Stimulated activated CD8-positive, alpha-beta memory T cell treated with anti-CD3 and anti-CD28 coated beads, Interleukin-4, amount 100 ng/mL, for 4 hours (primary cell): ENCODE results near the gene CD4.
"Not testable (repeated sequence)": the region's sequence is repeated elsewhere in the genome, so short reads cannot be mapped to it uniquely, and the experiment has no call there.

Source experiments
- DNase-seq, 2 donors: peaks; one replicate each; pipeline ENCODE4 v3.0.0-alpha.2; 2020; ENCODE audit warnings: low read depth in 2 of 2, low spot score in 1 of 2

CD4 gene

DNA sequence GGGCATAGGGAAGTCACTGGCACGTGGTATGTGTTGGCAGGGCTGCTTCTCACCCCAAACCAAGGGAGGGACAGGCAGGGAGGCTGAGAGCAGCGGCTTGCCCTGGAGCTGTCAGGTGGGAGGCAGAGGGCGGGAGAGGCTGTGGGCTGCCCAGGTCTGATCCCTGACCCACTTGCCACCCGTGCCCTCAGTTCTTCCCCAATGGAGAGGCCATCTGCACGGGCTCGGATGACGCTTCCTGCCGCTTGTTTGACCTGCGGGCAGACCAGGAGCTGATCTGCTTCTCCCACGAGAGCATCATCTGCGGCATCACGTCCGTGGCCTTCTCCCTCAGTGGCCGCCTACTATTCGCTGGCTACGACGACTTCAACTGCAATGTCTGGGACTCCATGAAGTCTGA lies 56.1 kb downstream of the CD4 start:
- no peak for DNase-seq

DNA sequence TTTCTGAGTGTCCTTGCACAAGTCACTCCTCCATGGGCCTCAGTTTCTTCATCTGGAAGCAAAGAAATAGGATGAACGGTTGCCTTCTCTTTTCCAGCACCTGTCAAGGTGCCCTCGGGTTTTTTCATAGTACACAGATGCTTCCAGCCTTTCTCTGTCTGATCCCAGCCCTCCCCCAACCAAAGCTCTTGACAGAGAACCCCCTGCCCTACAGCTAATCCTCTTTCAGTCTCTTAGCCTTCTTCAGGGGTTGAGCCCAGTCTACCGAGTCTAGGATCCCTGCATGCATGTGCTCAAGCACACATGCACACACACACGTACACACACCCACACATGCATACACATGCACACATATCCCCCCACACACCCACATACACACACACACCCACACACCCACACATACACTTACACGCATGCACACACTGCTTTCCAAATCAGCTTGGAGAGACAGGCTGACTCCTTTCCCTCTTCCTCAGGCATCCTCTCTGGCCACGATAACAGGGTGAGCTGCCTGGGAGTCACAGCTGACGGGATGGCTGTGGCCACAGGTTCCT lies 57.1 kb downstream of the CD4 start:
- DNase-seq: no peak

DNA sequence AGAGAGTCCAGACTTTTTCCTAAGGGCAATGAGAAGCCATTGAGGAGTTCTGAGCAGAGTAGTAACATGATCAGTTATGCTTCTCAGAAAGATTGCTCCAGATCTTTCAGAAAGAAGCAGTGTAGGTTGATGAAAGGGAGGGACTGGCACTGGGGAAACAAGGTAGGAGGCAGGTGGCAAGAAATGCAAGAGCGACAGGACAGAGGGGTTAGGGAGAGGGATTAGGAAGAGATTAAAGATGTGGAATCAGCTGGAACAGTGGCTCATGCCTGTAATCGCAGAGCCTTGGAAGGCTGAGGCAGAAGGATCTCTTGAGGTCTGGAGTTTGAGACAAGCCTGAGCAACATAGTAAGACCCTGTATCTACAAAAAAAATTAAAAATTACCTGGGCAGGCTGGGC lies 58.3 kb downstream of the CD4 start:
- DNase-seq: no peak

DNA sequence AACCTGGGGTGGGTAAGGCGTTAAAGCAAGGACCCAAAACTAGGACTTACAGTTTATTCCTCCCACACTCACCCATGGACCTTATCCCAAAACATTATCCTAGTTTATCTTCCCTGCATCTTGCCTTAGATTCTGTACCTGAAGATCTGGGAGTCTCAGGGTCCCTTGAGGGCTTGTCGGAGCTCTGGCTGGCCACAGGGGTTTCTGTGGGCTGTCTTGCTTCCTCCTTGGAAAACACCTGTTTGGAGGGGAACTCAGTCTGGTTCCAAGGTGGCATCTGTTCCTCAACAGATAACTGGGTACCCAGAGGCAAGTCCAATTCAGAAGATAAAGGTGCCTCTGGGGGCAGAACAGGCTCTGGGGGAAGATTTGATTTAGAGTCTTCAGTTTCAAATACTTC lies 60.1 kb downstream of the CD4 start:
- DNase-seq: no peak

DNA sequence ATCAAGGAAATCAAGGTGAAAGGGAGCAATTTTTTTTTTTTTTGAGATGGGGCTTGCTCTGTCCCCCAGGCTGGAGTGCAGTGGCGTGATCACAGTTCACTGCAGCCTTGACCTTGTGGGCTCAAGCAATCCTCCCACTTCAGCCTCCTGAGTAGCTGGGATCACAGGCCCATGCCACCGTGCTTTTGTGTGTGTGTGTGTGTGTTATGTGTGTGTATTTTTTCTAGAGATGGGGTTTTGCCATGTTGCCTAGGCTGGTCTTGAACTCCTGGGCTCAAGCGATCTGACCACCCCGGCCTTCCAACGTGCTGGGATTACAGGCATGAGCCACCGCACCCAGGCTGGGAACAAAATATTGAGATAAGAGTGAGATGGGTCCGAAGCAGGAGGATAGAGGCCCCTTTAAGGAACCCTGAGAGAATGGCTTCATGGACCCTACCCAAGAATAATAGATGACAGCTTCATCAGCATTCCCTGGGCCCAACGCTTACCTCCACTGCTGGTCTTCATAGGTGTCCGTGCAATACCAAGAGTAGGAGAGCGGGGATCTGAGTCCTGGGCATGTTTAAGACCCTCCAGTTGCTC lies 60.7 kb downstream of the CD4 start:
- DNase-seq: no peak

DNA sequence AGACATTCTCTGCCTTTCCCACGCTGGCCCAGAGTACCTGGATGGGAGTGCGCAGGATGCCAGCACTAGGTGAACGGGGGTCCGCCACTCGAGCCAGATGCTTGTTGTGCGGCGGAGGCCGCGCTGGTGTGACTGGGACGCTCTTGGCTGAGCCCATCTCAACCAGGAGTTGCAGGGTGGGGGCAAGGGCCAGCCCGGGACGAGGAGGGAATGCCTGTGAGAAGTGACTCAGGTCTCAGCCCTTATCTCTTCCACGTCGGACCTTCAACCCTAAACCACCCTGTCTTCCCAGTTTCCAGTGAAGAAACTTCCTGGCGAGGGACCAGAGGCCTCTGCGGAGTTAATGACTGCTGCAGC lies 61.4 kb downstream of the CD4 start:
- no peak for DNase-seq

DNA sequence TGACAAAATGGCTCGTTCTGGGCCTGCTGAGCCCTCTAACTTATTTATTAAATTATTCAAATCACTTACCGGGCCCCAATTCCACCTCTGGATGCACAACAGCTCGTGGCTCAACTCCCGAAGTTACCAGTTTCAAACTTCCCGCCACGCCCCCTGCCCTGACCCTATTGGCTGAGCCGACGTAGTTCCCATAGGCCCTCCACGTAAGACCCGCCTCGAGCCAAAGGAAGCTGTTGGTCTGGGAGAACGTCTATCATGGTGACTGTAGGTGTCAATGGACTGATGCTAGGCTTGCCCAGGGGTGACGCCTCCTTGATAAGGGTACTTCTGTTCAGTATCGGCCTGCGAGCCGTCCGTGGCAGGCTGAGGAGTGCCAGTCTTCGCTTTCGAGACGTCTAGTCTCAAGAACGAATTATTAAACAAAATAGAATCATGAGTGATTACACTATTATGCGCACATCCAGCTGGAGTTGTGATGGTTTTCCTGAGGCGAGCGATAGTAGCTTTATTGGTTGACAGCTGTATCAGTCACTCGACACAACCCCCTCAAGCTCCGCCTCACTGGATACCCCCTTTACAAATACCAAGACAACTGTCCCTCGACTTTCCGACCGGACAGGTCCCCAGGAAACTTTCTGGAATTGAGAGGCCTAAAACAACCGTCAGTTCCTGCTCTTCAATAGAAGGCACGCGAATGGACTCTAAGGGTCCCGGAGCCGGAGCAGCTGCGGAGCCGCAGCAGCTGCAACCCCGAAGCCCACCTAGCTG lies 62.0 kb downstream of the CD4 start, which contains the start of gene CDCA3:
CDCA3 (minus strand) TSS at position 134 of the 768 bp plus-strand sequence. CDS start 334 bp downstream, outside the sequence.
- DNase-seq: peak; percentile 83 to 87

DNA sequence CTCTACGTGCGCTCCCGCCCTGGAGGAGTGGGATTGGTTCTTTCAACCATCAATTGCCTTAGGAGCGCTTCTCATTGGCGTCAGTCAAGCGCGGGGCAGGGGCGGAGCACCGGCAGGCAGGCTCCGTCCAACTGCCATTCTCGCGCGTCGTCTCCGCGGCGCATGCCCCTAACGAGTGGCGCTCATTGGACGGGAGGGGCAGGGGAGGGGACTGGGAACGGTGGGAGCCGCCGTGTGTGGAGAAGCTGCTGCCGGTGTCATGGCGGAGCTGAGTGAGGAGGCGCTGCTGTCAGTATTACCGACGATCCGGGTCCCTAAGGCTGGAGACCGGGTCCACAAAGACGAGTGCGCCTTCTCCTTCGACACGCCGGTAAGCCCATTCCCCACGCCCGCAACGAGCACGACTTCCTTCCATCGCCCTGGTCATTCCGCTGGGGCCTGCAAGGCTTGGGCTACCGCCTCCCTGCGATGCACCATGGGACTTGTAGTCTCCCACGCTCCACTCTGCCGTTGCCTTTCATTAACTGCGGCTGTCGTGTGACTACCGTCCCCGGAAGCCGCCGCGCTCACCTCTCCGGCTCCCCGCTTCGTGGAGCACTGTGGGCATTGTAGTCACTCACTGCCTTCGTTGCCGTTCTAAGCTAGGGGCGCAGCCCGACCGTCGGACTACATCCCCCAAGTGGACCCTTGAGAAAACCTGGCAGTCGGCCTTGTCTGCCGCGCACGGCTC lies 62.8 kb downstream of the CD4 start, which contains the start of gene USP5:
USP5 (plus strand) TSS at position 230 of the 730 bp plus-strand sequence; CDS start at position 260, 30 bp downstream.
- peak; percentile 92 to 98 for DNase-seq

DNA sequence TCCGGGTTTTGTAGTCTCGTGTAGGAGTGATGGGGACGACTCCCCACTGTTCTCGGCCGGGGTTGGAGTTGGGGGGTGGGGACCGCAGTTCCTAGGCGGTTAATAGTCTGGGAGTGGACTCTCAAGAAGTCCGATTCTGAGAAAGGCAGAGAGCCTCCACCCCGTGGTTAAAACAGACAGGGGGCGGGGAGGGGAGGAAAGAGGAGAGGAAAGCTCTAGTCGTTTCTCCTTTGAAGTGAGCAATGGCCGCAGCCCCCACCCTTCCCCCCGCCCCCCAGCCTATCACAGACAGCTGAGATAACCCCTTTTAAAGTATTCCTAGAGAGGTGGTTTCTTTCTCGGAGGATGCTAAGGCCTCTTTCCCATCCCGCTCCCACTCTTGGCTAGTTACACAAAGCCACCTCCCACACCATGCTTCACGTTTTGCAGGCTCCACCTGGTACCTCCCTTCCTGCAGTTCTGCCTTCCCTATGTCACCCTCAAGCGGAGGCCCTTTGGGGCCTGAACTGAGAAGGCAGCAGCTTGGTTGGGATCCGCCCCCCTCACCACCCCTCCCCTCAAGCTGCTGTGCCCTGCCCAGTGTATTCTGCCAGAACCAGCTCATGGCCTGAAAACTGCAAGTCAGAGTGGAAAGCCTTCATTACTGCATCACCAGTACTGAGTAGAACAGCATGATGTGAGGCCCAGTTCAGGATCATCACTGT lies 63.5 kb downstream of the CD4 start:
- no peak for DNase-seq

DNA sequence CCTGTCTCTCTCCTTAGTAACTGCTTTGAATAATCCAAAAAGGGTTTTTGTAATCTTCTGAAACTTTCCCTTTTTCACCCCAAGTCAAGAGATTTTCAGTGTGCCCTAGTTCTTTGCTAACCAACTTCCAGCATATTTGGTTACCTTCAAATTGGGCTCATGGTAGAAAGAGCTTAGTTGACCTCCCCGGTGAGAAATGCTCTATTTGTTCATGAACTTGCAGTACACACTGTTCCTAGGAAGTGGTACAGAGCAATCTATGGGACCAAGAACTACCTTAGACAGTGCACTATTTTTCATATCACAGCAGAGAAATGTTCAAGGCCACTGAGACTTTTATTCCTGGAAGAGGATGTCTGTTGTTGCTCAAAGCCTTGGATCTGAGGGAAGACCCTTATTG lies 64.3 kb downstream of the CD4 start:
- DNase-seq: no peak

DNA sequence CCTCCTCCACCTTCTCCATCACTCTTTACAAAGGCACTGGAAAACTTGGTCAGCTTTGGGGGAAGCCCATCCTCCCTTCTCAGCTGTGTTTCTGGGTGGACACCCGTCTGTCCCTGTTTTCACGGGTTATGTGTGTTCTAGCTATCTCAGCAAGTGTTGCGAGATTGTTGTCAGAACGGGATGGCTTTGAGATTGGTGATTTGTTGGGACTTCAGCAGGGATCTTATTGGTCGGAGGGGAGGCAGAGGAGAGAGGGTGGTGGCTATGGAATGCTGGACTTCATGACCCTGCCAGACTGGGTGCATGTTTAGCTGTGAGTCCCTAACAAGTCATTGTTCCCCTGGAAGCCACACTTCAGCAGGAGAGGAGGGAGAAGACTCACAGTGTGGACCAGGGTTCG lies 64.7 kb downstream of the CD4 start:
- DNase-seq: no peak

DNA sequence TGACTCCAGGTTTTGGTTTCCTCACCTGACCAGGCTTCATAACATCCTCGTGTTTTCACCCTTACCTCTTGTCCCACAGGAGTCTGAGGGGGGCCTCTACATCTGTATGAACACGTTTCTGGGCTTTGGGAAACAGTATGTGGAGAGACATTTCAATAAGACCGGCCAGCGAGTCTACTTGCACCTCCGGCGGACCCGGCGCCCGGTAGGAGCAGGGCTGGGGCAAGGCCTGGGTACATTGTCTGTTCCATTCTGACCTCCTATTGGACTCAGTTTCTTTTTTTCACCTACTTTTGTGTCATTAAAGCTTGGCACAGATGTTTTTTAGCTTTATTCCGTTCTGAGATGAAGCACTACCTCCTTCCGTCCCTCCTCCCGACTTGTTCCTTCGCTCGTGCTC lies 66.0 kb downstream of the CD4 start:
- DNase-seq: no peak

DNA sequence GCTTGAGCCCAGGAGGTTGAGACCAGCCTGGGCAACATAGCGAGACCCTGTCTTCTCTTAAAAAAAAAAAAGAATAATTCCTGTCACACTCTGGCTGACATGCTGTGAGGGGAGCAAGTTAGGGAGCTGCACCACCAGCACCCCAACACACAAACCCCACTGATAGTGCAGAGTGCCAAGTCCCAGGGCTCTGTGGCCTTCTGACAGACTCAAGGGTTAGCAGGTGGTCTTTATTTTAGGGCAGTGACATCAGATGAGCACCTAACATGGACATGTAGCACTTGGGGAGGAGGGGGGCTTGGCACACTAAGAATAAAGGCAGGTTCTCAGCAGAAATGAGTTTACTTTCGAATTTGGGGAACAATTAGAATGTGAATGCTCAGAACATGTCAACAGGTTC lies 69.5 kb downstream of the CD4 start:
- DNase-seq: no peak

DNA sequence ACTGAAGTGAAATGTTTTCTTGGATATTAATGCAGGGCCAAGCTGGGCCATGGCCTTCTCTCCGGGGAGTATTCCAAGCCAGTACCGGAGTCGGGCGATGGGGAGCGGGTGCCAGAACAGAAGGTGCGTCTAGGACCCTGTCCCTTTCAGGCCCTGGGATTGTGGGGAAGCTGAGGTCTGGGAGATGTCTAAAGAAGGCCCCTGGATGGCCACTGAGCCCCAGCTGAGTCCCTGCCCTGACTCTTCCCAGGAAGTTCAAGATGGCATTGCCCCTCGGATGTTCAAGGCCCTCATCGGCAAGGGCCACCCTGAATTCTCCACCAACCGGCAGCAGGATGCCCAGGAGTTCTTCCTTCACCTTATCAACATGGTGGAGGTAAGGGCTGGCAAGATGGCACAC lies 70.8 kb downstream of the CD4 start:
- no peak for DNase-seq

DNA sequence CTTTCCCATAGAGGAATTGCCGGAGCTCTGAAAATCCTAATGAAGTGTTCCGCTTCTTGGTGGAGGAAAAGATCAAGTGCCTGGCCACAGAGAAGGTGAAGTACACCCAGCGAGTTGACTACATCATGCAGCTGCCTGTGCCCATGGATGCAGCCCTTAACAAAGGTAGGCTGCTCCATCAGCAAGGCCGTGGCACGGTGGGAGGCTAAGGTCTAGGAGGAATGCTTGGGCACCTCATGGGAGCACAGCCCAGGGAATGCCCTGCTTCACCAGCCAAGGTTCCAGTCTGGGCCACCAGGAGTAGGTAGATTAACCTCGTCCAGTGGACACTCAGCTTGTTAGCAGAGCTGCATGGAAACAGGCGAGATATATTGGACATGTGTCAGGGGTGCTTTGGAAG lies 71.6 kb downstream of the CD4 start:
- DNase-seq: no peak

DNA sequence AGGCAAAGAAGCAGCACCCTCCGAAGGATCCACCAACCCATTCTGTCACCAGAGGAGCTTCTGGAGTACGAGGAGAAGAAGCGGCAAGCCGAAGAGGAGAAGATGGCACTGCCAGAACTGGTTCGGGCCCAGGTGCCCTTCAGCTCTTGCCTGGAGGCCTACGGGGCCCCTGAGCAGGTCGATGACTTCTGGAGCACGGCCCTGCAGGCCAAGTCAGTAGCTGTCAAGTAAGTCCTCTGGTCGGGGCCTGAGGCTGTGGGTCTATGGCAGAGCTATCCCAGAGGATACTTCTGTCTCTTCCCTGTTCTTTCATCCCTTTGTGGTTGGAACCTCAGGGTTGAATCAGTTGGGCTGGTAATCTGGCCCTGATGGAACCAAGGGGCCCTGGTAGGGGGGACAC lies 72.1 kb downstream of the CD4 start:
- no peak for DNase-seq

DNA sequence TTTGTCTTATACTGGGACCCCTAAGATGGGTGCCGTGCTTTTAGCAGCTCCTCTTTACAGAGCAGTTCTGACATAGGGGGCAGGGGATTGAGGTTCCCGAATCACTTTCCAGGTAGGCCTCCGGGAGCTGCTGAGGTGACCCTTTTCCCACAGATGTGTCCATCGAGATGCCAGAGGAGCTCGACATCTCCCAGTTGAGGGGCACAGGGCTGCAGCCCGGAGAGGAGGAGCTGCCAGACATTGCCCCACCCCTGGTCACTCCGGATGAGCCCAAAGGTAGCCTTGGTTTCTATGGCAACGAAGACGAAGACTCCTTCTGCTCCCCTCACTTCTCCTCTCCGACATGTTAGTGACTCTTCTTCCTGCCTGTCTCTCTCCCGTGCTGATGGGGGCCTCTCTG lies 73.7 kb downstream of the CD4 start:
- no peak for DNase-seq

DNA sequence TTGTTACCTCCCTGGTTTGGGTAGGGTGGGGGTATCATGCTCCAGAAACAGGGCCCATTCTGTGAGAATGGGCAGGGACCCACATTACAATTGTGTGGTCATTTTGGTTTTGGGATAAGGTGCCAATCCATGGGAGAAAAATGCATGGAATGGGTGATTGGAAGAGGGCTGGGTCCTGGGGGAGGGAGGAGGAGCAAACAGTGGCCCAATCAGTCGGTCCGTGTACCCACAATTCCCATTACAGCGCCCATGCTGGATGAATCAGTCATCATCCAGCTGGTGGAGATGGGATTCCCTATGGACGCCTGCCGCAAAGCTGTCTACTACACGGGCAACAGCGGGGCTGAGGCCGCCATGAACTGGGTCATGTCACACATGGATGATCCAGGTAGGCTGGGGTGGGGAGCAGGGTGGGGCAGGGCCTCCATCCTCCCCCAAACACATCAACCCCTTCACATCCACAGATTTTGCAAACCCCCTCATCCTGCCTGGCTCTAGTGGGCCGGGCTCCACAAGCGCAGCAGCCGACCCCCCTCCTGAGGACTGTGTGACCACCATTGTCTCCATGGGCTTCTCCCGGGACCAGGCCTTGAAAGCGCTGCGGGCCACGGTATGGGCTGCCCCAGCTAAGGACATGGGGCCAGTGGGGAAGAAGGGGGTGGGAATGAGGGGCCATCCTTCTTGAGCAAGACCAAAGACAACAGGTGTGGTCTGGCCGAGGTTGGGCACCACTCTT lies 74.4 kb downstream of the CD4 start:
- no peak for DNase-seq

DNA sequence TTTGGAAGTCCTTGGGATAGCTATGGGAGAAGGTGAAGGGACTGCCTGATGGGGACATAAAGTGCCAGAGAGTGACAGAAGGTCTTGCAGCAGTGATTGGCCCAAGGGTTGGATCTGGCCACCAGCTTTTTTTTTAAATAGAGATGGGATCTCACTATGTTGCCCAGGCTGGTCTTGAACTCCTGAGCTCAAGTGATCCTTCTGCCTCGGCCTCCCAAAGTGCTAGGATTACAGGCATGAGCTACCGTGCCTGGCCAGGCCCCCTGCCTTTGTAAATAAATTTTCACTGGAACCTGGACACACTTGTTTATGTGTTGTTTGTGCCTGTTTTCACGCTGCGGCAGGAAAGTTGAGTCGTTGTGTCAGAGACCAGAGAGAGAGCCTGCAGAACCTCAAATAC lies 76.0 kb downstream of the CD4 start:
- DNase-seq: not testable (repeated sequence)

DNA sequence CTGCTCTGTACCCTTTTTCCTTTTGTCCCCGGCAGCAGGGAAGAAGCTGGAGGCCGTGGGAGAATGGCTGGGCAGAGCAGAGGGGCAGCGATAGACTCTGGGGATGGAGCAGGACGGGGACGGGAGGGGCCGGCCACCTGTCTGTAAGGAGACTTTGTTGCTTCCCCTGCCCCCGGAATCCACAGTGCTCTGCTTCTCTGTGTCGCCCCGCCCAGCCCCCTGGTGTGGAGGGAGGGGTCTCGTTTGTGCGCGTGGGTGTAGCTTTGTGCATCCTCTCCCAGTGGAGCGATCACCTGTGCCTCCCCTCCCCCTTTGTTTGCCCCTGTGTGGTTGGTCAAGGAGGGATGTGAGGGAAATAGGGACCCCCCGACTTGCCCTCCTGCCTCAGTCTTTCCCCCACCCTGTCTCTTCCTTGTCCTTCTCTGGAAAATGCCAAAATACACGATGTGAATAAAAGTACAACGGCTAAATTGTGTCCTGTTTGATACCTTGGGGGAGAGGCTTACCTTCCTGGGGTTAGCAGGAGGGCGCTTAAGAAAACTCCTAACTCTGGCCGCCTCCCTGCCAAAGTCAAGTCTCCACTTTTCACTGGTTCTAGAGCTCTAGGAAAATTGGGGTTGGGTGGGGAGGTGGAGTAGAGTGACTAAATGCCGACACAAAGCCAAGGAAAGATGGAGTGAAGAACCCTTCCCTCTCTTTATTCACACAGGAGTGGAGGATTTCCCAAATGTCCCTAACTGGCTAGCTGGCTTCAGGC lies 77.0 kb downstream of the CD4 start:
- no peak for DNase-seq
